Measurements from ENCODE around the gene VWA8.

DNA sequence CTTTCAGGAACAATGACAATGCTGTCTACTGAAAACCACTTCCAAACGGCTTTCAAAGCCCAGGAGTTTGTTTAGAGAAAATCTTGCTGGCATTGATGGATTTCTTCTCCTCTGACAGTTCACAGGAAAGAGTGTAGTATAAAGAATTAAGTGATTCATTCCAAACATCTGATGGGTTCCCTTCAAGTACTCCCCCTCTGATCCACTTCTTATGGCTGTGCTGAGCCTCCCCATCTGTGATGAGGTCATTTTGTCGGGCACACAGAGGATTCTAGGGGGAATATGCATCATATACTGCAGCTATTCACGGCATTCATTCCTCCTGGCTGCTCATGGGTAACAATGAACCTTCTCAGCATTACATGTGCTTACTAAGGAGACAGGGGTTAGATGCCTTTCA is 395.7 kb downstream of the VWA8 start:
- TF ChIP-seq CTCF (IDR thresholded peaks at IDR 0.05) (no peak), POLR2AphosphoS5 (IDR thresholded peaks at IDR 0.05) (no peak)

All from breast epithelium (tissue), 3 donors.